Measurements from ENCODE around the gene APLF.

DNA sequence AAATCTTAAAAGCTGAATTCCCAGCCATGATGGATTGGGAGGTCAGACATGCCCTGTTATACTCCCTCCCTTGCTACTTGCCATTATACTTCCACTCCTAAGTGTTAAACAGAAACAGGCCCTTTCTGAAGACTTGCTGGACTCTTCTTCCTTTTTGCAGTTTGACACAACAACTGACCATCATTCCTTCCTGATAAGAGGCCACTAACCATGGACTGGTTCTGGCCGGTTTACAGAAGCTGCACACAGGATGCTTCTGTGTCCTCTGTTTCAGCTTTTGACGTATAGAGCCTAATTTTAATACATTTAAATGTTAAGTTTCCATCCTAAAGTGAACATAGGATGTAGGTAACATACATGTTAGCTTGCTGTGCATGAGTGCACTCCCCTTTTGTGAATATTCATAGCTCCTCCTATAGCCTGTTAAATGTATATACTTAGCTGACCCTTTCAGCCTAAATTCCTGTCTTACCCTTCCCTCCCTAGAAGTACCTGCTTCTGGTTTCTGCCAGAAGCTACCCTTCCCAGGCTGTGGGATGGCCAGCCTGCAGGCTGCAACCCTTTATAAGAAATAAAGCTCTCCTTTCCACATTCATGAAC, 13.5 kb upstream of the APLF start:
- TF ChIP-seq, protein P1, sequence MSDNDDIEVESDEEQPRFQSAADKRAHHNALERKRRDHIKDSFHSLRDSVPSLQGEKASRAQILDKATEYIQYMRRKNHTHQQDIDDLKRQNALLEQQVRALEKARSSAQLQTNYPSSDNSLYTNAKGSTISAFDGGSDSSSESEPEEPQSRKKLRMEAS (IDR thresholded peaks at IDR 0.05) = no peak
- TF ChIP-seq, protein P2, sequence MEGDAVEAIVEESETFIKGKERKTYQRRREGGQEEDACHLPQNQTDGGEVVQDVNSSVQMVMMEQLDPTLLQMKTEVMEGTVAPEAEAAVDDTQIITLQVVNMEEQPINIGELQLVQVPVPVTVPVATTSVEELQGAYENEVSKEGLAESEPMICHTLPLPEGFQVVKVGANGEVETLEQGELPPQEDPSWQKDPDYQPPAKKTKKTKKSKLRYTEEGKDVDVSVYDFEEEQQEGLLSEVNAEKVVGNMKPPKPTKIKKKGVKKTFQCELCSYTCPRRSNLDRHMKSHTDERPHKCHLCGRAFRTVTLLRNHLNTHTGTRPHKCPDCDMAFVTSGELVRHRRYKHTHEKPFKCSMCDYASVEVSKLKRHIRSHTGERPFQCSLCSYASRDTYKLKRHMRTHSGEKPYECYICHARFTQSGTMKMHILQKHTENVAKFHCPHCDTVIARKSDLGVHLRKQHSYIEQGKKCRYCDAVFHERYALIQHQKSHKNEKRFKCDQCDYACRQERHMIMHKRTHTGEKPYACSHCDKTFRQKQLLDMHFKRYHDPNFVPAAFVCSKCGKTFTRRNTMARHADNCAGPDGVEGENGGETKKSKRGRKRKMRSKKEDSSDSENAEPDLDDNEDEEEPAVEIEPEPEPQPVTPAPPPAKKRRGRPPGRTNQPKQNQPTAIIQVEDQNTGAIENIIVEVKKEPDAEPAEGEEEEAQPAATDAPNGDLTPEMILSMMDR (IDR thresholded peaks at IDR 0.05; ENCODE audit: low read depth, low read length, missing input control) = no peak
- TF ChIP-seq, protein P3, sequence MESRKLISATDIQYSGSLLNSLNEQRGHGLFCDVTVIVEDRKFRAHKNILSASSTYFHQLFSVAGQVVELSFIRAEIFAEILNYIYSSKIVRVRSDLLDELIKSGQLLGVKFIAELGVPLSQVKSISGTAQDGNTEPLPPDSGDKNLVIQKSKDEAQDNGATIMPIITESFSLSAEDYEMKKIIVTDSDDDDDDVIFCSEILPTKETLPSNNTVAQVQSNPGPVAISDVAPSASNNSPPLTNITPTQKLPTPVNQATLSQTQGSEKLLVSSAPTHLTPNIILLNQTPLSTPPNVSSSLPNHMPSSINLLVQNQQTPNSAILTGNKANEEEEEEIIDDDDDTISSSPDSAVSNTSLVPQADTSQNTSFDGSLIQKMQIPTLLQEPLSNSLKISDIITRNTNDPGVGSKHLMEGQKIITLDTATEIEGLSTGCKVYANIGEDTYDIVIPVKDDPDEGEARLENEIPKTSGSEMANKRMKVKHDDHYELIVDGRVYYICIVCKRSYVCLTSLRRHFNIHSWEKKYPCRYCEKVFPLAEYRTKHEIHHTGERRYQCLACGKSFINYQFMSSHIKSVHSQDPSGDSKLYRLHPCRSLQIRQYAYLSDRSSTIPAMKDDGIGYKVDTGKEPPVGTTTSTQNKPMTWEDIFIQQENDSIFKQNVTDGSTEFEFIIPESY (IDR thresholded peaks at IDR 0.05) = no peak
- TF ChIP-seq, protein P4, sequence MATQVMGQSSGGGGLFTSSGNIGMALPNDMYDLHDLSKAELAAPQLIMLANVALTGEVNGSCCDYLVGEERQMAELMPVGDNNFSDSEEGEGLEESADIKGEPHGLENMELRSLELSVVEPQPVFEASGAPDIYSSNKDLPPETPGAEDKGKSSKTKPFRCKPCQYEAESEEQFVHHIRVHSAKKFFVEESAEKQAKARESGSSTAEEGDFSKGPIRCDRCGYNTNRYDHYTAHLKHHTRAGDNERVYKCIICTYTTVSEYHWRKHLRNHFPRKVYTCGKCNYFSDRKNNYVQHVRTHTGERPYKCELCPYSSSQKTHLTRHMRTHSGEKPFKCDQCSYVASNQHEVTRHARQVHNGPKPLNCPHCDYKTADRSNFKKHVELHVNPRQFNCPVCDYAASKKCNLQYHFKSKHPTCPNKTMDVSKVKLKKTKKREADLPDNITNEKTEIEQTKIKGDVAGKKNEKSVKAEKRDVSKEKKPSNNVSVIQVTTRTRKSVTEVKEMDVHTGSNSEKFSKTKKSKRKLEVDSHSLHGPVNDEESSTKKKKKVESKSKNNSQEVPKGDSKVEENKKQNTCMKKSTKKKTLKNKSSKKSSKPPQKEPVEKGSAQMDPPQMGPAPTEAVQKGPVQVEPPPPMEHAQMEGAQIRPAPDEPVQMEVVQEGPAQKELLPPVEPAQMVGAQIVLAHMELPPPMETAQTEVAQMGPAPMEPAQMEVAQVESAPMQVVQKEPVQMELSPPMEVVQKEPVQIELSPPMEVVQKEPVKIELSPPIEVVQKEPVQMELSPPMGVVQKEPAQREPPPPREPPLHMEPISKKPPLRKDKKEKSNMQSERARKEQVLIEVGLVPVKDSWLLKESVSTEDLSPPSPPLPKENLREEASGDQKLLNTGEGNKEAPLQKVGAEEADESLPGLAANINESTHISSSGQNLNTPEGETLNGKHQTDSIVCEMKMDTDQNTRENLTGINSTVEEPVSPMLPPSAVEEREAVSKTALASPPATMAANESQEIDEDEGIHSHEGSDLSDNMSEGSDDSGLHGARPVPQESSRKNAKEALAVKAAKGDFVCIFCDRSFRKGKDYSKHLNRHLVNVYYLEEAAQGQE (IDR thresholded peaks at IDR 0.05) = no peak
- TF ChIP-seq GABPA (IDR thresholded peaks at IDR 0.05 in 1 of 2, conservative IDR thresholded peaks at IDR 0.05 in 1 of 2) (no peak), JUND (IDR thresholded peaks at IDR 0.05) (no peak)

Data from liver (tissue), 3 donors.